Measurements from ENCODE around the gene FAAP20.

Gene FAAP20, protein sequence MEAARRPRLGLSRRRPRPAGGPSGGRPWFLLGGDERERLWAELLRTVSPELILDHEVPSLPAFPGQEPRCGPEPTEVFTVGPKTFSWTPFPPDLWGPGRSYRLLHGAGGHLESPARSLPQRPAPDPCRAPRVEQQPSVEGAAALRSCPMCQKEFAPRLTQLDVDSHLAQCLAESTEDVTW

GRCh38 chr1:2194319-2194897 is at the start of gene FAAP20:
FAAP20 (minus strand) TSS chr1:2194772; CDS start chr1:2194749, 23 bp downstream.
- DNase-seq (ENCODE audit: low read depth in 2 of 2), result no peak

DNA sequence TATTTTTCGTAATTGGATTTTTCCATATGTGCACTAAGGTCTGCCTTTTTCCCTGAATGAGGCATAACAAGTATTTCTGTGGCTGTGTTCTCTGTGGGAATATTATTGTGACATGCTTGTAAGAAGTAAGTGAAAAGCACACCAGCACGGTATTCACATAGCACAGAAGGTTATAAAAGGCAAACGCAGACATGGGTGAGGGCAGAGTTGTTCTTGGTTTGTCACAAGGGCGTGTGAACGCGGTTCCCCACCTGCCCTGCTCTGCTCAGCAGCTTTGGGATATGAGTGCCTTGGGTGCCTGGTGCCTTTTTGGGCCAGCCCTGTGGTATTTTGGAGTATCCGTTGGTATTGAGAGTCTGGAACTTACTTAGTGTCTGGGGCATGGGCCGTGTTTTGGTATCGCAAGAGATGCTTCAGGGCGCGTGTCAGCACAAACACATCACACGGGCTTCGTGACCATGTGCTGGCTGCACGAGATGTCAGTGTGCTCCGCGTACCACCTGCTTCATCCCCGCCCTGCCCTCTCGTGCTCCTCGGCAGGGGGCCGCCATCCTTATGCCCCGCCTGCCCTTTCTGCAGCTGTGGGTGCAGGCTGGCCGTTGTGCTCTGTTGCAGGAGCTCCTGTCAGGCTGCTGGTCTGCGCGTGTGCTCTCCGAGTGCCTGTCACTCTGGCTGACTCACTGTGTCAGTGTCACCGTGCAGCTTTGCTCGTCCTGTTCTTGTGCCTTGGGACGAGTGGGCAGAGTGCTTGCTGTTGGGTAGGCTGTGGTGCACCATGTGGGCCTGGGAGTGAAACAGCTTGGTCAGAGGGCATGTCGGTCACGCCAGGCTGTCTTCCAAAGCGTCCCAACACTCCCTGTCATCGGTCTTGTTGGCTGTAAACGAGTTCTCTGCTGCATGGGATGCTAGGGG is 48.5 kb upstream of the FAAP20 start:
- no peak for DNase-seq (ENCODE audit: low read depth in 2 of 2)

DNA sequence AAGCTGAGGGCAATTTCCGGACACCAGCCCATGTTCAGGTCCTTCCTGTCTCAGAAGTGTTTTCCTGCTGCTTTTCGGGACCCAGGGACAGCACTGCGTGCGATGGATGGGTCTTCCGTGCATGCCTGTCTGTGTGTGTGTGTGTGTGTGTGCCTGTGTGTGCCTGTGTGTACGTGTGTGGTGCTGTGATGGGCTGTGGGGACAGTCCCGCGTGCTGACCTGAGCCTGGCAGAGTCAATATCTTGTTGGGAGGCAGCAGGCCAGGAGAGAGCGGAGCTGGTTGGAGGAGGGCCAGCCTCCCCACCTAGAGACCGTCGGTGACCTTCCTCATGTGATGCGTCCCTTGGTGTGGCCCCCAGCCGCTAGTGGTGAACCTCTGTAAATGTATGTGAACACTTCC is 47.2 kb upstream of the FAAP20 start:
- DNase-seq (ENCODE audit: low read depth in 2 of 2), result no peak

- DNase-seq (ENCODE audit: low read depth in 2 of 2), result no peak
Measured at GRCh38 chr1:2240270-2241156, 45.9 kb upstream of the FAAP20 start.

GRCh38 chr1:2239384-2239985 is 44.9 kb upstream of the FAAP20 start:
- DNase-seq (ENCODE audit: low read depth in 2 of 2), result no peak

DNA sequence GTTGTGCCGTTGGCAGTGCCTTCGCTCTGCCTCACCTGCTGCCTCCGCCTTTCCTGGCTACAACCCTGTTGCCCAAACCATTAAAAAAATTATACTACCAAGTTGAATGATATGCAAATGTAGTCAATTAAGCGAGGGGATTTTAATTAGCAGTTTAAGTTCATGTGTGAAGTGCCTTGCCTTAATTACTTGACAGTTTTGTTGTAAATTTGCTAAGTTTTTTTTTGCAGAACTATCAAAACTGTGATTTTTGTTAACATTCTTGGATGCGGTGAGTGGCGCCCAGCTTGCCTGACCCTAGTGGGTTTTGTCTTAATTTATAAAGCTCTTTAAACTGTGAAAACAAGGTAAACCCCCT is 44.4 kb upstream of the FAAP20 start:
- no peak for DNase-seq (ENCODE audit: low read depth in 2 of 2)

DNA sequence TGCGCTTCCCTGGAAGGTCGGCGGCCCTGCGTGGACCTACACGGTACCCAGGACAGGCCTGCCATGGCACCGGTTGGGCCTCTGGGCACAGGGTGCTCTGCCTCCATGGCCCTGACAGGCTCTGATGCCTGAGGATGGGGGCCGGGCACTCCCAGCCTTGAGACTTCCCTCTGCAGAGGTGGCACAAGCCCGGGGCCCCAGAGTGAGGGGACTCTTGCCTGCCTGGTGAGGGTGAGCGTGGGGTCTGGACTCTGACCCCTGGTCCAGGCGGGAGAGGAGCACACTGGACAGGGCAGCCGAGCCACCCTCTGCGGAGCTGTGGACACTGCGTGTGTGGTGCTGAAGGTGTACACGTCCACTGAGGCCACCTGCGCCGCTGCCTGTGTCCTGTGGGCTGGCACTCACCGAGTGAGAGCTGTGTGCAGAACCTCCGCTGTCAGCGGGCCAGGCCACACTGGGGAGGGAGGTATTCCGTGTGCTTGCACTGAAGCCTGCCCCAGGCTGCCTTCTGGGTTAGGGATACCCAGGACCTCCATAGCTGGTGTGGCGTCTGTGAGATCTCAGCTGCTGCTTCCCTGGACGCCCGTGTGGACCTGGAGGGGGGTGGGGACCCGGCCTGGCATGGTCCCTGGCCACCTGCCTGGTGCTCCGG is 43.9 kb upstream of the FAAP20 start:
- no peak for DNase-seq (ENCODE audit: low read depth in 2 of 2)

- DNase-seq (ENCODE audit: low read depth in 2 of 2), result no peak
Measured at GRCh38 chr1:2237773-2238172, 43.2 kb upstream of the FAAP20 start.

DNA sequence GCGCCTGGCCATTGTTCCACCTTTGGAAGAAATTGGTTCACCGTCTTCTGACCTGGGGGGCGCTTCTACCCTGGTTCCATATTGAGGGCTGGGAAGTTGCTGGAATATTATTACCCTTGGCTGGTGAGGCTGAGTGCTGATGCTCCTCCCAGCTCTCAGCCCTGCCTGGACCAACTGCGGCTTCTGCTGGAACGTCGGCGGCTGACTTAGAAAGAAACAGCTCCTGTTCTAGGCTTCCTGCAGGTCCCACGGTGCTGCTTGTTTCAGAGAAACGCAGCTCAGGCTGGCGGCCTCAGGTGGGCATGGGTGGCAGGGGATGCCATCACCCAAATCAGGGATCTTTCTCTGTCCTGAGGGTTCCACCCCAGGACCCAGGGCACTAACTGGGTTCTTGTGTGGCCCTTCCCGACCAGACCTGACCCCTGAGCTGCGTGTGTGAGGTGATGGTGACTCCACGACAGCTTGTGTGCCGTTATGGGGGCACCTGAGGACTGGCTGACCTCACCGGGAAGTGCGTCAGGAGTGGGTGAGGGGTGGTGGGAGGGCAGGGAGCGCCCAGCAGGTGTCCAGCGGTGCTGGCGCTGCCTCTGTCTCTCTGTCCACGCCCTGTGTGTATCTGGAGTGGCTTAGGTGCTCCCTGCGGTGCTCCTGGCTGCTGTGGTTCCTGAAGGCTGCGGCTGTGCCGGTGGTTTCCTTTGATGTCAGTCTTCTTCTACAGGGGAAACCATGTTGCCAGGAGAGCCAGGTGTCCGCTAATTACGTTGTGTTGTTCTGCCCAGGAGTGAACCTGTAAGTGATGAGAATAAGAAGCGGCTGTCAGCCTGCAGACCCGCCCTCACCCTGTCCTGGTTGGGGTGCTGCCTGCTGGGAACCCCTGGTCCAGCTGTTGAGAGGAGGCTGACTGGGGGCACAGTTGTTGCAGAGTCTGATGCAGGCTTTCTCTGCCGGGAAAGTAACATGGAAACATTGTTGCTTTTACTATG is 42.4 kb upstream of the FAAP20 start:
- DNase-seq (ENCODE audit: low read depth in 2 of 2), result no peak

- DNase-seq (ENCODE audit: low read depth in 2 of 2), result no peak
Measured at GRCh38 chr1:2235300-2235998, 40.9 kb upstream of the FAAP20 start.

GRCh38 chr1:2234762-2235113 is 40.2 kb upstream of the FAAP20 start:
- DNase-seq (ENCODE audit: low read depth in 2 of 2), result no peak

- peak; percentile 63 to 66 for DNase-seq (ENCODE audit: low read depth in 2 of 2)
Measured at GRCh38 chr1:2233997-2234761, 39.6 kb upstream of the FAAP20 start.

GRCh38 chr1:2233468-2233867 is 38.9 kb upstream of the FAAP20 start:
- DNase-seq (ENCODE audit: low read depth in 2 of 2), result no peak

GRCh38 chr1:2232916-2233438 is 38.4 kb upstream of the FAAP20 start:
- DNase-seq (ENCODE audit: low read depth in 2 of 2), result no peak

GRCh38 chr1:2232255-2232915 is 37.8 kb upstream of the FAAP20 start:
- DNase-seq (ENCODE audit: low read depth in 2 of 2), result no peak

GRCh38 chr1:2231532-2232254 is 37.1 kb upstream of the FAAP20 start:
- DNase-seq (ENCODE audit: low read depth in 2 of 2), result peak in 1 of 2 experiments; percentile 53

Measured in fibroblast of skin of left biceps (primary cell).